Suprapubic skin (tissue), 4 donors: ENCODE results near the gene RFFL. TPM values are rescaled to one million over a fixed set of nuclear protein-coding genes. Genes with fewer than 3 reads are reported as not detected.
"Not testable (repeated sequence)": the region's sequence is repeated elsewhere in the genome, so short reads cannot be mapped to it uniquely, and the experiment has no call there.

Experiments used
- DNase-seq, 2 donors: peaks; one replicate each; pipeline ENCODE4 v3.0.0-alpha.2; 2019; ENCODE audit warnings: low spot score in 2 of 2
- H3K27ac ChIP-seq: fragments of 200-600 bp; sonication (generic); one replicate; pipeline ENCODE4 v1.5.1; 2019
- H3K27me3 ChIP-seq: fragments of 200-600 bp; sonication (generic); one replicate; pipeline ENCODE4 v1.5.1; 2019
- H3K36me3 ChIP-seq: fragments of 200-600 bp; sonication (generic); one replicate; pipeline ENCODE4 v1.5.1; 2019
- H3K4me1 ChIP-seq: fragments of 200-600 bp; sonication (generic); one replicate; pipeline ENCODE4 v1.5.1; 2019
- H3K4me3 ChIP-seq: fragments of 200-600 bp; sonication (generic); one replicate; pipeline ENCODE4 v1.5.1; 2019; ENCODE audit warnings: mild to moderate bottlenecking
- H3K9me3 ChIP-seq: fragments of 200-600 bp; sonication (generic); one replicate; pipeline ENCODE4 v1.5.1; 2019
- CTCF ChIP-seq, 2 donors: fragments of 200-600 bp in 1 of 2; fragments of 450-650 bp in 1 of 2; sonication (generic) in 1 of 2; IDR thresholded peaks; one replicate each; pipeline ENCODE4 v1.5.1; 2016 to 2019; ENCODE audit warnings: antibody characterized with exemption in 2 of 2, mild to moderate bottlenecking in 1 of 2, moderate library complexity in 1 of 2
- EP300 ChIP-seq: sonication (generic); formaldehyde crosslinking; IDR thresholded peaks from one replicate; pipeline ENCODE4 v1.6.1; 2017; ENCODE audit warnings: antibody characterized with exemption
- POLR2A ChIP-seq, 2 donors: fragments of 450-650 bp; IDR thresholded peaks; one replicate each; pipeline ENCODE4 v1.6.1; 2017; ENCODE audit warnings: antibody characterized with exemption in 2 of 2, mild to moderate bottlenecking in 2 of 2, moderate library complexity in 2 of 2
- POLR2AphosphoS5 ChIP-seq, 3 donors: sonication (generic); formaldehyde crosslinking; IDR thresholded peaks; one replicate each; pipeline ENCODE4 v1.6.1; 2017; ENCODE audit warnings: antibody characterized with exemption in 3 of 3
- WGBS: methylation state at CpG from one replicate; pipeline ENCODE4 v1.1.5; 2018; 5-methylcytosine and 5-hydroxymethylcytosine counted together
- total RNA-seq, 4 donors: library from RNA; depleted of rRNA; stranded (reverse); fragments of >200 nt; gene quantifications; one replicate each; pipeline ENCODE4 v1.1.0, GENCODE V29; 2016

Gene RFFL
- total RNA-seq, 4 donors from 2014 or later, result 12.8 to 24.0 (median 16.6) TPM

- TF ChIP-seq POLR2AphosphoS5 (IDR thresholded peaks at IDR 0.05) (no peak), EP300 (no peak), CTCF (IDR thresholded peaks at IDR 0.05) (no peak), POLR2A (IDR thresholded peaks at IDR 0.05) (no peak)
- Histone ChIP-seq H3K27me3 (no peaks in the 10 kb centered on the region), H3K27ac (no peak overlapping the region), H3K36me3 (no peaks in the 10 kb centered on the region), H3K4me3 (no peak overlapping the region), H3K4me1 (peaks cover 27% of the 10 kb centered on the region), H3K9me3 (no peaks in the 10 kb centered on the region)
- WGBS, result 85% methylated on average over 3 of the region's 3 CpGs
- no peak for DNase-seq
Observed at GRCh38 chr17:35048685-35049379, 14.7 kb downstream of the RFFL start.

GRCh38 chr17:35046740-35047283 lies 16.7 kb downstream of the RFFL start:
- Histone ChIP-seq H3K36me3 (no peaks in the 10 kb centered on the region), H3K4me1 (peaks cover 11% of the 10 kb centered on the region), H3K27ac (no peak overlapping the region), H3K4me3 (no peak overlapping the region), H3K27me3 (no peaks in the 10 kb centered on the region), H3K9me3 (no peaks in the 10 kb centered on the region)
- TF ChIP-seq CTCF (IDR thresholded peaks at IDR 0.05) (no peak), POLR2AphosphoS5 (IDR thresholded peaks at IDR 0.05) (no peak), POLR2A (IDR thresholded peaks at IDR 0.05) (no peak), EP300 (no peak)
- no peak for DNase-seq
- WGBS, result 64% methylated on average over 5 of the region's 5 CpGs

- TF ChIP-seq POLR2AphosphoS5 (IDR thresholded peaks at IDR 0.05) (no peak), POLR2A (IDR thresholded peaks at IDR 0.05) (no peak), CTCF (IDR thresholded peaks at IDR 0.05) (no peak), EP300 (no peak)
- WGBS, result 79% methylated on average over 4 of the region's 4 CpGs
- Histone ChIP-seq H3K27me3 (no peaks in the 10 kb centered on the region), H3K9me3 (no peaks in the 10 kb centered on the region), H3K27ac (no peak overlapping the region), H3K4me1 (peaks cover 5% of the 10 kb centered on the region), H3K4me3 (no peak overlapping the region), H3K36me3 (no peaks in the 10 kb centered on the region)
- DNase-seq, result no peak
Observed at GRCh38 chr17:35046245-35046644, 17.3 kb downstream of the RFFL start.

GRCh38 chr17:35045458-35045979 lies 18.0 kb downstream of the RFFL start:
- H3K27me3 ChIP-seq, H3K27ac ChIP-seq, H3K4me3 ChIP-seq, H3K9me3 ChIP-seq, H3K4me1 ChIP-seq, H3K36me3 ChIP-seq, DNase-seq: not testable (repeated sequence)
- WGBS, result 95% methylated on average over 13 of the region's 13 CpGs

GRCh38 chr17:35044181-35044580 lies 19.3 kb downstream of the RFFL start:
- 89% methylated on average over 8 of the region's 8 CpGs for WGBS
- H3K9me3 ChIP-seq, result no peaks in the 10 kb centered on the region
- no peaks in the 10 kb centered on the region for H3K36me3 ChIP-seq
- DNase-seq, result no peak
- no peaks in the 10 kb centered on the region for H3K4me1 ChIP-seq
- H3K27me3 ChIP-seq, result no peaks in the 10 kb centered on the region
- H3K4me3 ChIP-seq, result no peak overlapping the region
- H3K27ac ChIP-seq, result no peak overlapping the region
- TF ChIP-seq POLR2A (IDR thresholded peaks at IDR 0.05) (no peak), EP300 (no peak), POLR2AphosphoS5 (IDR thresholded peaks at IDR 0.05) (no peak), CTCF (IDR thresholded peaks at IDR 0.05) (no peak)
